Femur (tissue), 1 donor: ENCODE data around the gene LEFTY1.
A peak's percentile ranks its signal among the peaks of the same experiment; 100 is the strongest.
"Not testable (repeated sequence)": the region's sequence is repeated elsewhere in the genome, so short reads cannot be mapped to it uniquely, and the experiment has no call there.

Experiments used
- DNase-seq: peaks from one replicate; pipeline ENCODE4 v3.0.0-alpha.2; 2017

LEFTY1 gene, protein sequence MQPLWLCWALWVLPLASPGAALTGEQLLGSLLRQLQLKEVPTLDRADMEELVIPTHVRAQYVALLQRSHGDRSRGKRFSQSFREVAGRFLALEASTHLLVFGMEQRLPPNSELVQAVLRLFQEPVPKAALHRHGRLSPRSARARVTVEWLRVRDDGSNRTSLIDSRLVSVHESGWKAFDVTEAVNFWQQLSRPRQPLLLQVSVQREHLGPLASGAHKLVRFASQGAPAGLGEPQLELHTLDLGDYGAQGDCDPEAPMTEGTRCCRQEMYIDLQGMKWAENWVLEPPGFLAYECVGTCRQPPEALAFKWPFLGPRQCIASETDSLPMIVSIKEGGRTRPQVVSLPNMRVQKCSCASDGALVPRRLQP

GRCh38 chr1:225888898-225889601 is at the start of gene LEFTY1:
Gene LEFTY1 (minus strand): TSS chr1:225889146. CDS start chr1:225889066, 80 bp downstream.
- peak; percentile 52 for DNase-seq

GRCh38 chr1:225937048-225937968 is 48.4 kb upstream of the LEFTY1 start:
- DNase-seq = no peak

GRCh38 chr1:225936523-225936922 is 47.6 kb upstream of the LEFTY1 start:
- no peak for DNase-seq

GRCh38 chr1:225936086-225936485 is 47.1 kb upstream of the LEFTY1 start:
- not testable (repeated sequence) for DNase-seq

GRCh38 chr1:225934711-225935110 is 45.8 kb upstream of the LEFTY1 start:
- DNase-seq = no peak

DNA sequence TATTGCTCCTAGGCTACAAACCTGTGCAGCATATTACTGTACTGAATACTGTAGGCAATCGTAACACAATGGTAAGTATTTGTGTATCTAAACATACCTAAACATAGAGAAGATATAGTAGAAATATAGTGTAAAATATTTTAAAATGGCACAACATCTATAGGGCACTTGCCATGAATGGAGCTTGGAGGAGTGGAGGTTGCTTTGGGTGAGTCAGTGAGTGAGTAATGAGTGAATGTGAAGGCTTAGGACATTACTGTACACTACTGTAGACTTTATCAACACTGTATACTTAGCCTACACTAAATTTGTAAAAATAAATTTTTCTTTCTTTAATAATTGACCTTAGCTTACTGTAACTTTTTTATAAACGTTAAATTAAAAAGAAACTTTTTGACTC is 44.1 kb upstream of the LEFTY1 start:
- DNase-seq = no peak

GRCh38 chr1:225931270-225932136 is 42.6 kb upstream of the LEFTY1 start:
- no peak for DNase-seq

DNA sequence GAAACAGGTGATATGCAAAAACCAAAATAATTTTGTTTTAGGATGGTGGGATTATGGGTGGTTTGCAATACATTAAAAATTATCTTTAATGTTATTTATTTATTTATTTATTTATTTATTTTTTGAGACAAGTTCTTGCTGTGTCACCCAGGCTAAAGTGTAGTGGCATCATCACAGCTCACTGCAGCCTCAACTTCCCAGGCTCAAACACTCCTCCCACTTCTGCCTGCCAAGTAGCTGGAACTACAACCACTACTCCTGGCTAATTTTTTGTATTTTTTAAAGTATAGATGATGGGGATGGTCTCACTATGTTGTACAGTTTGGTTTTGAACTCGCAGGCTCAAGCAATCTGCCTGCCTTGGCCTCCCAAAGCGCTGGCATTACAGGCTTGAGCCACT is 41.6 kb upstream of the LEFTY1 start:
- DNase-seq = no peak

- DNase-seq = not testable (repeated sequence)
These were observed 40.5 kb upstream of the LEFTY1 start for GRCh38 chr1:225929462-225929861.

GRCh38 chr1:225928186-225929175 is 39.5 kb upstream of the LEFTY1 start:
- DNase-seq = no peak

GRCh38 chr1:225926551-225927113 is 37.7 kb upstream of the LEFTY1 start:
- DNase-seq = no peak

GRCh38 chr1:225923692-225924555 is 35.0 kb upstream of the LEFTY1 start, which contains the start of gene PYCR2:
Gene PYCR2 (minus strand): TSS chr1:225924250. CDS start chr1:225924110, 140 bp downstream.
- DNase-seq = peak; percentile 97

DNA sequence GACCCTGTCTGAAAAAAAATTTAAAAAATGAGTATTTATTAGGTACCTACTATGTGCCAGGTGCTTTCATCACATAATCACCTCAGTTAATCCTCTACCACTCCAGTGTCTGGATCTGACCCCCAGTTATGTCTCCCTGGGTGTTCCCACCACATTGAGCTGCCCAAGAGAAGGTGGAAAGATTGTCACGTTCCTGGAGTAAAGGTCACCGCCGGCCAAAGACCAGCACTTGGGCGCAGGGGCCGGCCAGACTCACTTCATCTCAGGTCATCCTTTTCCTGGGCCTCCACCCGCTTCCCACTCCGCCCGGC is 34.4 kb upstream of the LEFTY1 start:
- DNase-seq = no peak

DNA sequence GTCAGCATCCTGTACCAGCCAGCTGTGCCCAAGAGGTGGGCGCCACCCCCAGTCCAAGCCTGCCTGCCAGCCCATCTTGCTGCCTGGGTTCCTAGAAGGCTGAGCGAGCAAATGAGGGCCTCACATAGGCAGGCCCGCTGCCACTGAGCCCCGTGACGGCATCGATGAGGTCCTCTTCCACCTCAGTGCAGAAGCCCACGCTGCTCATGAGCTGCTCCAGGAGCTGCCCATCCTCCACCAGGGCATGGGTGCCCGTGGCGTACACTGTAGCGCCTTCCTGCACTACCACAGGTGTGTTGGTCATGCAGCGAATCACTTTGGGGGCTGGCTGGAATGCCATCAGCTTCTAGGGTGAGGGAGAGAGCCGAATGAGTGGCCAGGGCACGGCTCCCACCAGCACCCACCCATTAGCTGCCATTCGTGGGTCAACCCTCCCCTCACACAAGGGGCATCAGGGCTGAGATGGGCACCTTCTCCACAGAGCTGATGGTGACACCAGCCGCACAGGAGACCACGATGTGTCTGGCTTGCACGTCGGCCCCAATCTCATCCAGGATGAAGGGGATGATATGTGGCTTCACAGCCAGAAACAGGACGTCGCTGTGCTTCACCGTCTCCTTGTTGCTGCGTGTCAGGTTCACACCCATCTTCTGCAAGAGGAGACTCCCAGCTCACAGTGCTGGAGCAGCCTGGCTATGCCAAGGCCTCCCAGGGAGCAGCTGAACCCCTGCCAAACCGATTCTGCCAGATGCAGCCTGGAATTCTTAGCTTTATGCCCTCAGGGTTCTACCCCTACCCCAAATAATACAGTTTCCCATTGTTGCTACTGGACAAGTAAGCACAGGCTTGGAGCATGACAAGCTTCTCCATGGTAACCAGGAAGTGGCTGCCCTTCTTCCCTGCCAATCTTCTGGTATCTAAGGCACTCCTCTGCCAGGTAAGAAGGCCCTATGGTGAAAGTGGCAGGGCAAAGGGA is 33.1 kb upstream of the LEFTY1 start:
- DNase-seq = no peak

- DNase-seq = peak; percentile 40
These were observed 31.0 kb upstream of the LEFTY1 start for GRCh38 chr1:225919906-225920305.

- no peak for DNase-seq
These were observed 29.3 kb upstream of the LEFTY1 start for GRCh38 chr1:225918280-225918679.

DNA sequence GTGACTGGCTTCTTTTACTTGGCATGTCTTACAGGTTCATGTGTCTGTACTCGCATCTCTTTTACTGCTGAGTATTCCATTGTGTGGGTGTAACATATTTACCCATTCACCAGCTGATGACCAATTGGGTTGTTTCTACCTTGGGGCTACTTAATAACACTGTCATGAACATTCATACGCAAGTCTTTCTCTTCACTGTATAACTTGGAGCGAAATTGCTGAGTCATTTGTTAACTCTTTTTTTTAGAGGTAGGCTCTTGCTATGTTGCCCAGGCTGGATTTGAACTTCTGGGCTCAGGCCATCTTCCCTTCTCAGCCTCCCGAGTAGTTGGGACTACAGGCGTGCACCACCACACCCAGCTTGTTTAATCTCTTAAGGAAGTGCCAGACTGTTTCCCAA is 28.6 kb upstream of the LEFTY1 start:
- no peak for DNase-seq

DNA sequence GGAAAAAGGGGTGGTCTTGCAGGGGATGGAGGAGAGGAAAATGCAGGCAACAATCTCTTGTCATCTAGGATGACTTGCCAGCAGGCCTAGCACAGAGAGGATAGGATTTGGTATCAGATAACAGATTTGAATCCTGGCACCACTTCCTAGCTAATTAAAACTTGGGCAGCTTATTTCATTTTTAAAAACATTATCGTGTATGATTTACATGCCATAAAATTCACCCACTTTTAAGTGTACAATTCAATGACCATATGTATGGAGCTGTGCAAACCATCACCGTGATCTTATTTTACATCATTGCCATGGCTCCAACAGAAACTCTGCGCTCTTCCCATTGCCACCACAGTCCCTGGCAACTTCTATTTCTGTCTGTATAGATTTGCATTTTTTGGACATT is 28.2 kb upstream of the LEFTY1 start:
- no peak for DNase-seq
